Measurements from ENCODE around the gene PRPH.
"Not testable (repeated sequence)": the region's sequence is repeated elsewhere in the genome, so short reads cannot be mapped to it uniquely, and the experiment has no call there.

PRPH gene

GRCh38 chr12:49264873-49265792 lies 29.8 kb upstream of the PRPH start, which contains the start of gene TUBA1C:
TUBA1C (plus strand) TSS chr12:49265082; CDS start chr12:49265182, 100 bp downstream.
- DNase-seq, result peak; percentile 88 to 95 (median 93)
- ChIA-PET CTCF (interaction anchor here (1.0 to 1.1 kb wide), 2 partner anchors 22 to 32 kb away, joined by 3 to 5 read pairs; no protein-coding TSS in a partner anchor), POLR2A (interaction anchor here (0.5 to 1.0 kb wide), 3 partner anchors 18 to 29 kb away, joined by 3 to 5 read pairs (median 3); no protein-coding TSS in a partner anchor)
- Histone ChIP-seq H3K4me1 (ENCODE audit: control extremely low read depth in 1 of 4, control insufficient read depth in 4 of 4, insufficient read depth in 4 of 4, low read length in 3 of 4) (peaks cover 0 to 45% (median 24%) of the 10 kb centered on the region in 4 experiments), H3K27me3 (replicated peaks in 2 of 5; ENCODE audit: control insufficient read depth in 4 of 5, insufficient read depth in 5 of 5, low read length in 4 of 5) (no peaks in the 10 kb centered on the region), H3K4me3 (ENCODE audit: control insufficient read depth in 1 of 7, extremely low read depth in 1 of 7, insufficient read depth in 4 of 7, low read depth in 2 of 7, low read length in 6 of 7) (peak within 1 kb of the TSS; percentile 68 to 92 (median 89)), H3K9me3 (ENCODE audit: control extremely low read depth in 1 of 5, control insufficient read depth in 4 of 5, insufficient read depth in 2 of 5, low read depth in 1 of 5, low read length in 4 of 5) (no peaks in the 10 kb centered on the region), H3K36me3 (ENCODE audit: control insufficient read depth in 4 of 4, insufficient read depth in 4 of 4, low read length in 3 of 4) (peaks cover 4 to 23% (median 8%) of the 10 kb centered on the region in 4 experiments), H3K27ac (ENCODE audit: insufficient read depth in 1 of 2, low read depth in 1 of 2, low read length in 2 of 2, poor library complexity in 1 of 2, severe bottlenecking in 2 of 2) (peak within 1 kb of the TSS; percentile 86 to 92)
- under 1% methylated on average over 36 of the region's 61 CpGs for WGBS (ENCODE audit: insufficient coverage)

DNA sequence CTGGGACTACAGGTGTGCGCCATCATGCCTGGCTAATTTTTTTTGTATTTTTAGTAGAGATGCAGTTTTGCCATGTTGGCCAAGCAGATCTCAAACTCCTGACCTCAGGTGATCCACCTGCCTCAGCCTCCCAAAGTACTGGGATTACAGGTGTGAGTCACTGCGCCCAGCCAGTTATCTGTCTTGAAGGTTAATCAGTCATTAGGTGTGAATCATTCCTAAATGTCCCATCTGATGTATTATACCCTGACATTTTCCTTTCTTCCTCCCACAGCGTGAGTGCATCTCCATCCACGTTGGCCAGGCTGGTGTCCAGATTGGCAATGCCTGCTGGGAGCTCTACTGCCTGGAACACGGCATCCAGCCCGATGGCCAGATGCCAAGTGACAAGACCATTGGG lies 25.8 kb upstream of the PRPH start:
- DNase-seq; H3K4me3 ChIP-seq (ENCODE audit: control insufficient read depth in 1 of 7, extremely low read depth in 1 of 7, insufficient read depth in 4 of 7, low read depth in 2 of 7, low read length in 6 of 7); H3K27ac ChIP-seq (ENCODE audit: insufficient read depth in 1 of 2, low read depth in 1 of 2, low read length in 2 of 2, poor library complexity in 1 of 2, severe bottlenecking in 2 of 2); H3K27me3 ChIP-seq (replicated peaks in 2 of 5; ENCODE audit: control insufficient read depth in 4 of 5, insufficient read depth in 5 of 5, low read length in 4 of 5); H3K9me3 ChIP-seq (ENCODE audit: control extremely low read depth in 1 of 5, control insufficient read depth in 4 of 5, insufficient read depth in 2 of 5, low read depth in 1 of 5, low read length in 4 of 5): not testable (repeated sequence)
- Histone ChIP-seq H3K4me1 (ENCODE audit: control extremely low read depth in 1 of 4, control insufficient read depth in 4 of 4, insufficient read depth in 4 of 4, low read length in 3 of 4) (peaks cover 0 to 41% (median 20%) of the 10 kb centered on the region in 4 experiments), H3K36me3 (ENCODE audit: control insufficient read depth in 4 of 4, insufficient read depth in 4 of 4, low read length in 3 of 4) (peaks cover 8 to 57% (median 32%) of the 10 kb centered on the region in 4 experiments)
- CTCF ChIA-PET, result interaction anchor here (0.8 to 1.3 kb wide), 3 partner anchors 10 to 73 kb away, joined by 3 read pairs; partner anchors contain the start of gene PRPH
- 100% methylated on average over 1 of the region's 6 CpGs for WGBS (ENCODE audit: insufficient coverage)
- POLR2A ChIA-PET, result interaction anchor here (0.6 kb wide), 1 partner anchor 344 kb away, joined by 3 read pairs; no protein-coding TSS in a partner anchor

GRCh38 chr12:49272790-49273725 lies 21.9 kb upstream of the PRPH start:
- H3K4me3 ChIP-seq (ENCODE audit: control insufficient read depth in 1 of 7, extremely low read depth in 1 of 7, insufficient read depth in 4 of 7, low read depth in 2 of 7, low read length in 6 of 7), result no peak overlapping the region
- peaks cover 0 to 10% (median 0%) of the 10 kb centered on the region in 4 experiments for H3K4me1 ChIP-seq (ENCODE audit: control extremely low read depth in 1 of 4, control insufficient read depth in 4 of 4, insufficient read depth in 4 of 4, low read length in 3 of 4)
- H3K9me3 ChIP-seq (ENCODE audit: control extremely low read depth in 1 of 5, control insufficient read depth in 4 of 5, insufficient read depth in 2 of 5, low read depth in 1 of 5, low read length in 4 of 5), result no peaks in the 10 kb centered on the region
- no peak for DNase-seq
- POLR2A ChIA-PET, result interaction anchor here (0.7 kb wide), 1 partner anchor 231 kb away, joined by 3 read pairs; no protein-coding TSS in a partner anchor
- peaks cover 5 to 46% (median 31%) of the 10 kb centered on the region in 4 experiments for H3K36me3 ChIP-seq (ENCODE audit: control insufficient read depth in 4 of 4, insufficient read depth in 4 of 4, low read length in 3 of 4)
- WGBS (ENCODE audit: insufficient coverage), result 98% methylated on average over 8 of the region's 16 CpGs
- H3K27ac ChIP-seq (ENCODE audit: insufficient read depth in 1 of 2, low read depth in 1 of 2, low read length in 2 of 2, poor library complexity in 1 of 2, severe bottlenecking in 2 of 2), result no peak overlapping the region
- CTCF ChIA-PET, result interaction anchor here (1.0 kb wide), 2 partner anchors 14 to 74 kb away, joined by 3 to 5 read pairs; no protein-coding TSS in a partner anchor
- no peaks in the 10 kb centered on the region for H3K27me3 ChIP-seq (replicated peaks in 2 of 5; ENCODE audit: control insufficient read depth in 4 of 5, insufficient read depth in 5 of 5, low read length in 4 of 5)

DNA sequence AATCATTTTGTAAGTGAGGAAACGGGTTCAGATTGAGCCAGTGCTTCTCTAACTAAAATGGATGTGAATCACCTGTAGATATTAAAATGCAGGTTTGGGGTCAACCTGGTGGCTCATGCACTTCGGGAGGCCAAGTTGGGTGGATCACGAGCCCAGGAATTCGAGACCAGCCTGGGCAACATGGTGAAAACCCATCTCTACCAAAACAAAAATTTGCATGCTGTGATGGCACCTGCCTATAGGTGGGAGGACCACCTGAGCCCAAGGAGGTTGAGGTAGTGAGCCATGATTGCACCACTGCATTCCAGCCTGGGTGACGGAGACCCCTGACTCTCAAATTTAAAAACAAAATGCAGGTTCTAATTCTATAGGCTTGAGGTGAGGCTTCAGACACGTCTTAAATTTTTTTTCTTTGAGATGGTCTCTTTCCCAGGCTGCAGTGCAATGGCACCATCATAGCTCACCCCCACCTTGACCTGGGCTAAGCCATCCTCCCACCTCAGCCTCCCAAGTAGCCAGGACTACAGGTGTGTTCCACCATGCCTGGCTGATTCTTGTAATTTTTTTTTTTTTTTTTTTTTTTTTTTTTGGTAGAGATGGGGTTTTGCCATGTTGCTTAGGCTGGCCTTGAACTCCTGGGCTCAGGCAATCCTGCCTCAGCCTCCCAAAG lies 21.1 kb upstream of the PRPH start:
- POLR2A ChIA-PET, result interaction anchor here (0.7 kb wide), 1 partner anchor 230 kb away, joined by 3 read pairs; no protein-coding TSS in a partner anchor
- CTCF ChIA-PET, result interaction anchor here (1.0 to 4.6 kb wide), 4 partner anchors 11 to 73 kb away, joined by 3 to 27 read pairs (median 6); no protein-coding TSS in a partner anchor
- no peak for DNase-seq
- no peaks in the 10 kb centered on the region for H3K9me3 ChIP-seq (ENCODE audit: control extremely low read depth in 1 of 5, control insufficient read depth in 4 of 5, insufficient read depth in 2 of 5, low read depth in 1 of 5, low read length in 4 of 5)
- 97% methylated on average over 4 of the region's 6 CpGs for WGBS (ENCODE audit: insufficient coverage)
- no peak overlapping the region for H3K27ac ChIP-seq (ENCODE audit: insufficient read depth in 1 of 2, low read depth in 1 of 2, low read length in 2 of 2, poor library complexity in 1 of 2, severe bottlenecking in 2 of 2)
- H3K4me3 ChIP-seq (ENCODE audit: control insufficient read depth in 1 of 7, extremely low read depth in 1 of 7, insufficient read depth in 4 of 7, low read depth in 2 of 7, low read length in 6 of 7), result no peak overlapping the region
- peaks cover 0 to 2% (median 0%) of the 10 kb centered on the region in 4 experiments for H3K4me1 ChIP-seq (ENCODE audit: control extremely low read depth in 1 of 4, control insufficient read depth in 4 of 4, insufficient read depth in 4 of 4, low read length in 3 of 4)
- no peaks in the 10 kb centered on the region for H3K27me3 ChIP-seq (replicated peaks in 2 of 5; ENCODE audit: control insufficient read depth in 4 of 5, insufficient read depth in 5 of 5, low read length in 4 of 5)
- H3K36me3 ChIP-seq (ENCODE audit: control insufficient read depth in 4 of 4, insufficient read depth in 4 of 4, low read length in 3 of 4), result peaks cover 5 to 46% (median 29%) of the 10 kb centered on the region in 4 experiments

- Histone ChIP-seq H3K36me3 (ENCODE audit: control insufficient read depth in 4 of 4, insufficient read depth in 4 of 4, low read length in 3 of 4) (peaks cover 3 to 43% (median 28%) of the 10 kb centered on the region in 4 experiments), H3K4me1 (ENCODE audit: control extremely low read depth in 1 of 4, control insufficient read depth in 4 of 4, insufficient read depth in 4 of 4, low read length in 3 of 4) (no peaks in the 10 kb centered on the region), H3K4me3 (ENCODE audit: control insufficient read depth in 1 of 7, extremely low read depth in 1 of 7, insufficient read depth in 4 of 7, low read depth in 2 of 7, low read length in 6 of 7) (no peak overlapping the region), H3K9me3 (ENCODE audit: control extremely low read depth in 1 of 5, control insufficient read depth in 4 of 5, insufficient read depth in 2 of 5, low read depth in 1 of 5, low read length in 4 of 5) (no peaks in the 10 kb centered on the region), H3K27me3 (replicated peaks in 2 of 5; ENCODE audit: control insufficient read depth in 4 of 5, insufficient read depth in 5 of 5, low read length in 4 of 5) (no peaks in the 10 kb centered on the region), H3K27ac (ENCODE audit: insufficient read depth in 1 of 2, low read depth in 1 of 2, low read length in 2 of 2, poor library complexity in 1 of 2, severe bottlenecking in 2 of 2) (no peak overlapping the region)
- DNase-seq, result no peak
- POLR2A ChIA-PET, result no interaction called here
- 88% methylated on average over 5 of the region's 7 CpGs for WGBS (ENCODE audit: insufficient coverage)
- CTCF ChIA-PET, result interaction anchor here (1.1 to 4.6 kb wide), 3 partner anchors 10 to 20 kb away, joined by 3 to 27 read pairs (median 8); partner anchors contain the start of gene PRPH
Measured at GRCh38 chr12:49274396-49275069, 20.4 kb upstream of the PRPH start.
